Fibroblast of villous mesenchyme (primary cell): ENCODE results near the gene SYN1. TPM values are rescaled to one million over a fixed set of nuclear protein-coding genes. Genes with fewer than 3 reads are reported as not detected.
A peak's percentile ranks its signal among the peaks of the same experiment; 100 is the strongest.

Experiments used
- DNase-seq: peaks from one replicate; pipeline ENCODE4 v3.0.0-alpha.2; 2010; ENCODE audit warnings: low read depth
- H3K4me3 ChIP-seq: 2 replicates; pipeline ENCODE4 v1.5.1; 2011; ENCODE audit warnings: low read depth, mild to moderate bottlenecking, low read length
- CTCF ChIP-seq: IDR thresholded peaks from 2 replicates; pipeline ENCODE4 v1.5.1; 2012; ENCODE audit warnings: low read depth, mild to moderate bottlenecking, low read length; ENCODE audit not compliant: insufficient read depth
- total RNA-seq: library from RNA; depleted of rRNA; stranded (reverse); fragments of >200 nt; gene quantifications from 2 replicates; pipeline ENCODE4 v1.2.3, GENCODE V29; 2012

Gene SYN1
- total RNA-seq, 1 donor: not detected

GRCh38 chrX:47634871-47635575, 15.4 kb upstream of the SYN1 start:
- DNase-seq: no peak
- TF ChIP-seq CTCF: no peak
- H3K4me3 ChIP-seq: no peak overlapping the region

- TF ChIP-seq CTCF: no peak
- no peak overlapping the region for H3K4me3 ChIP-seq
- DNase-seq: peak; percentile 12
Measured at GRCh38 chrX:47633689-47634590, 14.3 kb upstream of the SYN1 start.

GRCh38 chrX:47632666-47633065, 13.0 kb upstream of the SYN1 start:
- no peak for TF ChIP-seq CTCF
- DNase-seq: no peak
- H3K4me3 ChIP-seq: no peak overlapping the region

GRCh38 chrX:47631676-47632075, 12.0 kb upstream of the SYN1 start:
- no peak for DNase-seq
- H3K4me3 ChIP-seq: no peak overlapping the region
- no peak for TF ChIP-seq CTCF

- DNase-seq: no peak
- no peak for TF ChIP-seq CTCF
- H3K4me3 ChIP-seq: no peak within 1 kb of the TSS
Measured at GRCh38 chrX:47629419-47630200, 10.0 kb upstream of the SYN1 start, which contains the start of gene CFP. TSS of gene CFP (minus strand) at chrX:47629930. CDS start at chrX:47629844, 86 bp downstream.

- H3K4me3 ChIP-seq: no peak overlapping the region
- DNase-seq: no peak
- TF ChIP-seq CTCF: peak; percentile 15
Measured at GRCh38 chrX:47628982-47629381, 9.3 kb upstream of the SYN1 start.
